Activated naive CD4-positive, alpha-beta T cell treated with anti-CD3 and anti-CD28 coated beads, Interleukin-2, amount 50 U/mL, for 24 hours (primary cell): ENCODE measurements around the gene SRSF10.
"Not testable (repeated sequence)": the region's sequence is repeated elsewhere in the genome, so short reads cannot be mapped to it uniquely, and the experiment has no call there.

Source experiments
- H3K27ac Mint-ChIP-seq: one replicate; pipeline ENCODE4 v1.8.0; 2021; ENCODE audit warnings: mild to moderate bottlenecking, mixed read lengths
- H3K27me3 Mint-ChIP-seq: one replicate; pipeline ENCODE4 v1.8.0; 2021; ENCODE audit warnings: mixed read lengths
- H3K36me3 Mint-ChIP-seq: one replicate; pipeline ENCODE4 v1.8.0; 2021; ENCODE audit warnings: mixed read lengths
- H3K4me1 Mint-ChIP-seq: one replicate; pipeline ENCODE4 v1.8.0; 2021; ENCODE audit warnings: mixed read lengths
- H3K4me3 Mint-ChIP-seq: one replicate; pipeline ENCODE4 v1.8.0; 2021; ENCODE audit warnings: mild to moderate bottlenecking, mixed read lengths
- H3K9me3 Mint-ChIP-seq: one replicate; pipeline ENCODE4 v1.8.0; 2021; ENCODE audit warnings: mixed read lengths

Gene SRSF10

DNA sequence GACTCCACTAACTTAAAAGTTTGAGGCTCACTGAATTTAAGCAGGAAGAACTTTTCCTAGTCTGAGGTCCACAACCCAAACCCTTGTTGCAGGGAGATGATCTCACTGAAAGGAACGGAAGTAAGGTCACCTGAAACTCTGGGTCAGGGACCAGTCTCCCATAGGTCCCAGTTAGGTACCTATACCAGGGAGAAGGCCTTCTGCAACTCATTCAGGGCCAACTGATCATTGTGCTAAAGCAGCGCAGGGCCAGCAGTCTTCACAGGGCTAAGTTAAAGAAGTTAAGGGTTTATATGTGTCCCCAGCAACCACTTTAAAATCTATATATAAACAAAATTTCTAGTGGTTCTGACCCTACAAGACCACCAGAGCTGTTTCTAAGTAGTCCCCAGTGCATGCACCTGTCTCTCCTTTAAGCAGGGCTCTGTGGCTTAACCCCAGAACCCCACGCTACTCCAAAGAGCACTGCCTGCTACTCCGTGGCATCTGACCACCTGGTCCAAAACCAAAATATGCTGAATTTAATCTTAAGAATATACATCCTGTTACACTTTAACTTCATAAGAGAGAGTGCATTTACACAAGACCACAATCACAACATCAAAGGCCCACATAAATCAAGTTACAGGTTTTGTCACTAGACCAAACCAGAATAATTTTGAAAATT, 2.8 kb downstream of the SRSF10 start:
- Mint-ChIP-seq H3K36me3 (peaks cover 23% of the 10 kb centered on the region), H3K4me1 (peaks cover 66% of the 10 kb centered on the region), H3K4me3 (peak overlapping the region; percentile 99), H3K9me3 (no peaks in the 10 kb centered on the region), H3K27me3 (no peaks in the 10 kb centered on the region), H3K27ac (peak overlapping the region; percentile 68)

DNA sequence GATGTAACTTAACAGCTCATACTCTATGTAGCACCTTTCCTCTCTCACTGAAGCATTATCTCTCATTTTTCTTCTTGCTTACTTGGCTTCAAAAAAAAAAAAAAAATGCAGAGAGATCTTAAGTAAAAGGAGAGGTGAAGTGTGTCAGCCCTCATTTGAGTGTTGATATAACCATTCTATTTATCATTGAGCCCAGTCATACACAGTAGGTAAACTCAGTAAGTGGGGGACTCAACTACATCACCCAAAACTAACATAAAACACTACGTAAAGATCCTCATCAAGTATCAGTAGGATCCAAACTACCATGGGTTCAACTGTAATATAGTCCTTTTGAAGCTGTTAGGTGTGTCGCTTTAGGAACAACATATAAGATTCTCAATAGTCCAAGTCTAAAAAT, 12.3 kb downstream of the SRSF10 start:
- Mint-ChIP-seq H3K4me3 (no peak overlapping the region), H3K27ac (peak overlapping the region; percentile 49), H3K4me1 (peaks cover 54% of the 10 kb centered on the region), H3K36me3 (peaks cover 20% of the 10 kb centered on the region), H3K27me3 (no peaks in the 10 kb centered on the region), H3K9me3 (no peaks in the 10 kb centered on the region)

DNA sequence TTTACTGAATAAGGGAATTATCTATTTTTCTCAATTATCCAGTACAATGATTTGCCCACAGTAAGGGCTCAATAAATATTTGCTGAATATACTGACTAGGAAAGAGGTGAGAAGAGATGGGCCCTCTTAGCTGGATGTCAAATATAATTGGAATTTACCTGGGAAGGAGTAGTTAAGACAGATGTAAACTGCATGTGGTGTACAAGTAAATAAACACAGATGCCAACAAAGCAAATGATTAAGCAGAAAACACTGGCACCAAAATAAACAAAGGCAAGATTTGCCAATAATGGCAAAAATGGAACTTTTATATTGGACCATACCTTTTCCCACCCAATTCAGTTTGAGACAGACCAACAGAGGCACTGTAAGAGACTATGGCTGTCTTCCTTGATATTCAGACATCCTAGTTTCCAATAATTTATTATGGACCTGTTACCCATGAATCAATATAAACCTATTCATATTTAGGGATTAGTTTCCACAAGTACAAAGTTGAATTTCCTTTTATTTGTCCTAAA, 13.1 kb downstream of the SRSF10 start:
- peaks cover 21% of the 10 kb centered on the region for H3K36me3 Mint-ChIP-seq
- H3K9me3 Mint-ChIP-seq, result no peaks in the 10 kb centered on the region
- H3K4me1 Mint-ChIP-seq, result peaks cover 59% of the 10 kb centered on the region
- H3K27ac Mint-ChIP-seq, result peak overlapping the region; percentile 23
- no peaks in the 10 kb centered on the region for H3K27me3 Mint-ChIP-seq
- H3K4me3 Mint-ChIP-seq, result no peak overlapping the region

DNA sequence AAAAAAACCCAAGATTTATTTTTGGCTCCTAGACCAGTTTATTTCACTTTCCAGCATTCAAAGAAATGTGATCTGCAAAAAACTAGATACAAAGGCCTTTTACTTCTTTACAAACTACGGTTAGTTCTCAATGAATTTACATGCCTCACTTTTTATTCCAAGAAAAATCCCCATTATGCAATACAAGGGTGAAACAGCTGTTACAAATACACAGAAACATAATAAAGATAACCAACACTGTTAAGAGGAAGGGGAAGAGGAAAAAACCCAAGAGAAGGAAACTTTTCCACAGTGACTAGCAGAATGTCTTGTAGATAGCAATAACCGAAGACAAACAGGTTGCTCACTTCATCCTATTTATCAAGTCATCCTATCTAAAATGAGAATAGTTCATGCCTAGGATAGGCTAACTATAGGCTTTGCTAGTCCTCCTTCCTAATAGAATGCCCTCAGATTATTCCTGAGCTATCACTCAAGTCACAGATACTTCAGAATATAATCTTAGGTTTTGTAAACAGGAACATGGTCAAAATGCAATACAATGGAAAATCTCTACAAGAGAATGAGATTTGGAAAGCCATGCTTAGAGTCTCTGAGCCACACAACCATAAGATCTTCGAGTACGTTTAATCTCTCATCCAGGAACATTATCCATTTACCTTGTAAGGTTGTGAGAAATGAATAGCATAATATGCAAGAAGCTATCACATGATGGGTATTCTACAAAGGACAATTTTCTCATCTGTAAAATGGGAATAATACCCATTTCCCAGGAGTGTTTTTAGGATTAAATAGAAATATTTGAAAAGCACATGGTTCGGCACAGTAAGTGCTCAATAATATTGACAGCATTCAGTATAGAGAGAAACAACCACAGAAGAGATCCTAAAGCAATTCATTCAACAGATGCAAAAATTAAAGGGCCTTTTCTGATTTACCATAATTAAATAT, 15.1 kb downstream of the SRSF10 start:
- H3K9me3 Mint-ChIP-seq, result no peaks in the 10 kb centered on the region
- H3K27ac Mint-ChIP-seq, result peak overlapping the region; percentile 90
- peaks cover 32% of the 10 kb centered on the region for H3K36me3 Mint-ChIP-seq
- peaks cover 65% of the 10 kb centered on the region for H3K4me1 Mint-ChIP-seq
- H3K27me3 Mint-ChIP-seq, result no peaks in the 10 kb centered on the region
- peak overlapping the region; percentile 38 for H3K4me3 Mint-ChIP-seq

DNA sequence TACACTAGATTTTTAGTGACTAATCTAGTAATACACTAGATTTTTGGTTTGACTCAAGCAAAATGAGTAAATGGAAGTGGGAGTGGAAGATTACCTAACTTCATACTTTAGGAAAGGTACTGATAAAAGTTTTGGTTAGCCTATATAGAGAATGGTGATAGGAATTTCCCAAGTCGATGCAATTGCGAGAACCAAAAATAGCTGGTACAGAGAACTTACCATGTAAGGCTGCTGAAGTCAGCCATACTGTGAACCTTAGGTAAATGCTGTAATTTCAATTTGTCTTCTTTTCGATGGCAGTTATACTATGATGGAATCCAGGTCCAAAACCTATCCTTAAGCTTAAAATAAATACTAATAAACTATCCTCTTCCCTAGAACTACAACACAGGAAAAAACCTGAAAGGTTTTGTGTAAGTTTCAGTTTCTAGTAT, 15.9 kb downstream of the SRSF10 start:
- Mint-ChIP-seq H3K9me3 (no peaks in the 10 kb centered on the region), H3K4me1 (peaks cover 65% of the 10 kb centered on the region), H3K27ac (peak overlapping the region; percentile 90), H3K27me3 (no peaks in the 10 kb centered on the region), H3K4me3 (peak overlapping the region; percentile 24), H3K36me3 (peaks cover 34% of the 10 kb centered on the region)

DNA sequence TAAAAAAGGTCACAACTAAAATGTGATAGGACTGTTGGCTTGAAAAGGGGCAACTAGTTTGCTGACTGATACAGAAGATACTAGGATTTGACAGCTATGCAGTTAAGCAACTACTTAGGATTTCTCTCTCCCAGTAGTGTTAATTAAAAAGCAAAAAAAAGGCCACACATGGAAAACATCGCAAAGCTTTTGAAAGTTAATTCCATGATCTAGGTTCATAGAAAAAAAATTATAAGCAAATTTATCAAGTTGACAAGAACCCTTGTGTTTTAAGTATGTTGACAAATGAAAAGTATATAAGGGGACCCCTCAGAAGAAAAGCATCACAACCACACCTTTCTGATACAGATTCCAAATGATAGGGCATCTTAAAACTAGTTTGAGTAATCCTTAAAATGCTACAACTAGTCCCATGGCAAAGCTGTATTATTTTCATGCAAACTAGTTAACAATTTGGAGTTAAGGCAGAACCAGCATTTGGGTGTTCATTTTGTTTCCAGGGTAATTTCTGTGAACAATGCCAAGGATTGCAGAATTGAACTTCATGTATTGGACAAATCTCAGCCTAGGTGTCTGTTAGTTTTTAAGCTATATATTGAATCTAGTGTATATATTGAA, 16.4 kb downstream of the SRSF10 start:
- Mint-ChIP-seq H3K9me3 (no peaks in the 10 kb centered on the region), H3K27me3 (no peaks in the 10 kb centered on the region), H3K27ac (peak overlapping the region; percentile 90), H3K36me3 (peaks cover 34% of the 10 kb centered on the region), H3K4me1 (peaks cover 67% of the 10 kb centered on the region), H3K4me3 (peak overlapping the region; percentile 24)

DNA sequence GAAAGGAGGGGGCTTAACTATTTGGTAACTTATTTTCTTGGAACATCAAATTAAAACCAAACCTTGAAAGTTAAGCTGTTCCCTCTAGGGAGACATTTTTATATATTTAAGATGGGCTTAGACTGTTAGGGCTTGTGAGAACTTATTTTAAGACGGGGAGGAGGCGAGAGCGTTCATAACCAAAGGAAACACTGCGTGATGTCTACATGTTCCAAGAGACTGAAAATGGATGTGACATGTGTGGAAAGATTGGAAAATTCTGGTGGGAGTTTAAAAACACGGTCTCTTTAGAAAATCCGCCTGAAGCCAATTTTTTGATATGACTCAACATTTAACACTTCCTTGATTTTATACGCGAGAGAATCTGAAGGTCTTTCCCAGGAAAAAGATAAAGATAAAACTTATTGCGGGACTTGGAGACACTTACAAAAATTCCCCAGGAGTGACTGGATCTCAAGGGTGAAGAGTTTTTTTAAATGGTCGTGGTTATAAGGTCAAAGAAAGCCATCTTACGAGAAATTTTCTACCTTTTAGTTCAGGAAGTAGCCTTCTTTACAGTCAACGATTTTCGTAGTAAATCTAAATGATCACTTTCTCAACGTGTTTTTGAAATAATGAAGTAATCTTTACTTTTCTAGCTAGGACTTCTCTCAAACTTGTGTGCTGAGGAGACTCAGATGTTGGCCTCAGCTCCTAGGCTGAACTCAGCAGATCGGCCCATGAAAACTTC, 19.7 kb downstream of the SRSF10 start:
- H3K9me3 Mint-ChIP-seq, result no peaks in the 10 kb centered on the region
- no peaks in the 10 kb centered on the region for H3K27me3 Mint-ChIP-seq
- H3K27ac Mint-ChIP-seq, result peak overlapping the region; percentile 100
- H3K4me1 Mint-ChIP-seq, result peaks cover 52% of the 10 kb centered on the region
- H3K4me3 Mint-ChIP-seq, result peak overlapping the region; percentile 100
- H3K36me3 Mint-ChIP-seq, result peaks cover 20% of the 10 kb centered on the region

DNA sequence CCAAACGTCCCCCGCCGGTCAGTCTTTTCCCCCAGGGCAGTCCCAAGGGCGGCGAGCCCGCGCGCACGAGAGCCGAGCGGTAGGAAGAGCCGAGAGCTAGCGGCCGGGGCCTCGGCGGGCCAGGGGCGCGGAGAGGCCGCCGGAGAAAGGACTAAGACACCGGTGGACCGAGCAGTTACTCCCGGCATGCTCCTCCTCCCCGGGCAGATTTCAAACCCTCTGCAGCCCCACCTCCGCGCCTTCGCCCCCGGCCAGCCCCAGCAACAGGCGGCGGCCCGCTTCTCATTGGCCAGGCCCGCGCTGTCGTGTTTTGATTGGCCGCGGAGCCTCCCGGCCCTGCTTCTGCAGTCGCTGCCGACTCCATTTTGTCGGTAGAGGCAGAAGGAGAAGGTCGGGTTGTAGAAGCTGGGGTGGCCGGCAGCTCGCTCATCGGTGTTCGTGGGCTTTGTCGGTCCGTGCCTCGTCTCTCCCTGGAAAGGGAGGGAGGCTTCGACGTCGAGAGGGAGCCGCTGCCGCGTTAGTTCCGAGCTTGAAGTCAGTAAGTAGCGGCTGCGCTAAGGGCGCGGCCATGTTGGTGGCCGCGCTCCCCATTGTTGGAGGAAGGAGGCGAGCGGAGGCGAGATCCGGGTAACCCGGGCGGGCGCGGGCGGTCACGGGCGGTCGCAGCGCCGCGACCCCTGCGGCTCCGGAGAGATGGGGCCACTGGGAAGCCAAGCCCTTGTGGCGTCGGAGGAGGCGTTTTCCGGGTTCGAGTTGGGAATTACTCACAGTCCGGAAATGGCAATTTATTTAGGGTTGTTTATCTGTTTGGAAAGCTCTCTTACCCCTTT, 20.5 kb downstream of the SRSF10 start, which contains the start of gene PNRC2:
TSS of gene PNRC2 (plus strand) at position 368 of the 830 bp plus-strand sequence. CDS start 1,630 bp downstream, outside the sequence.
- Mint-ChIP-seq H3K27me3 (no peaks in the 10 kb centered on the region), H3K4me3 (peak within 1 kb of the TSS; percentile 100), H3K9me3 (no peaks in the 10 kb centered on the region), H3K4me1 (peaks cover 52% of the 10 kb centered on the region), H3K36me3 (peaks cover 19% of the 10 kb centered on the region), H3K27ac (peak within 1 kb of the TSS; percentile 100)

DNA sequence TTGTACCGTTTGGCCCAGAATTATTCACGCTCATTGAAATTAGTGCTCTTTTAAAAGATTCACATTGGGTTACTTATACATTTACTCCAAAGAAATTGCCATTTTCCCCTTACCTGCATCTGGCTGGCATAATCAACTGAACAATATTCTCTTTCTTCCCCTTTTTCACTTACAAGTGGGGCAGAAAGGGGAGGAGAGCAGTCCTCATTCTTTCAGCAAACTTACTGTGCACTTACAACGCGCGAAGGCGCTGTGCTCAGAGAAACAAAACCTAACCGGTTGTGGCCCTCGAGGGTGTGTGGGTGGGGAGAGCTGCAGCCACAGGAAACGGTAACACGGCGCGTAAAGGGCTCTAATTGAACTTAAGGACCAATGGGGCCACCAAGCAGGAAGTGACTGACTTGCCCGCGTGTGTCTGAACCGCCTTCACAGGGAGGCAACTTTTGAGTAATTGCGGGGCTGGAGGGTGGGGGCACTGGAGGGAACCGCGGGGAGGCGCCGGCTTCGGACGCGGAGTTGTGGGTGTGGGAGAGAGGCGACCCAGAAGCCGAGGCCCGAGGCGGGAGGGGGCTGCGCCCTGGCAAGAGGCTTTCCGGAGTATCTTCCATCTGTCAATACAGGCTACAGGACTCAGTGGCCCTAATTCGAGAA, 21.2 kb downstream of the SRSF10 start:
- Mint-ChIP-seq H3K27me3 (no peaks in the 10 kb centered on the region), H3K36me3 (peaks cover 19% of the 10 kb centered on the region), H3K9me3 (no peaks in the 10 kb centered on the region), H3K4me1 (peaks cover 50% of the 10 kb centered on the region), H3K4me3 (peak overlapping the region; percentile 100), H3K27ac (peak overlapping the region; percentile 100)

DNA sequence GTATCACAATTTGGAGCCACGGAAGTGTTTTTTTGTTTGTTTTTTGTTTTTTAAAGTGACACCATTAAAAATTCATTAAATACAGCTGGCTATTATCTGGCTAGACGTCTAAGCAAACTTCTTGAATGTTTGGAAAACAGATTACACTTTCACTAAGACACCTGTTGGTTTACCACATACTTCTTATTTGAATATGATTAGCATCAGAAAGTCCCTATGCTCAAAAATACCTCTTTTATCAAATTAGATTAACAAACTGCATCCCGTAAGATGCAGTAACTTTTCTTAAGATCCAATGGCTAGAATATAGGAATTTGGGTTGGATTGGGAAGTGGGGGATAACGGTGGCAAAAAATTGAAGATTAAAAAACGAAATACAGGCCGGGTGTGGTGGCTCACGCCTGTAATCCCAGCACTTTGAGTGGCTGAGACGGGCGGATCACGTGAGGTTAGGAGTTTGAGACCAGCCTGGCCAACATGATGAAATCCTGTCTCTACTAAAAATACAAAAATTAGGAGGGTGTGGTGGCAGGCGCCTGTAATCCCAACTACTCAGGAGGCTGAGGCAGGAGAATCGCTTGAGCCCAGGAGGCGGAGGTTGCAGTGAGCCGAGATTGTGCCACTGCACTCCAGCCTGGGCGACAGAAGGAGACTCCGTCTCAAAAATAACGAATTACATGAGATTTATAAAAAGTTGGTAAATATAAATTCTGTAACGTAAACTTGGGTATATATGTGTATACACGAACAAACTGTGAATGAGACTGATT, 21.9 kb downstream of the SRSF10 start:
- H3K9me3 Mint-ChIP-seq, H3K27me3 Mint-ChIP-seq: not testable (repeated sequence)
- Mint-ChIP-seq H3K4me1 (peaks cover 45% of the 10 kb centered on the region), H3K27ac (peak overlapping the region; percentile 100), H3K4me3 (peak overlapping the region; percentile 100), H3K36me3 (peaks cover 19% of the 10 kb centered on the region)

DNA sequence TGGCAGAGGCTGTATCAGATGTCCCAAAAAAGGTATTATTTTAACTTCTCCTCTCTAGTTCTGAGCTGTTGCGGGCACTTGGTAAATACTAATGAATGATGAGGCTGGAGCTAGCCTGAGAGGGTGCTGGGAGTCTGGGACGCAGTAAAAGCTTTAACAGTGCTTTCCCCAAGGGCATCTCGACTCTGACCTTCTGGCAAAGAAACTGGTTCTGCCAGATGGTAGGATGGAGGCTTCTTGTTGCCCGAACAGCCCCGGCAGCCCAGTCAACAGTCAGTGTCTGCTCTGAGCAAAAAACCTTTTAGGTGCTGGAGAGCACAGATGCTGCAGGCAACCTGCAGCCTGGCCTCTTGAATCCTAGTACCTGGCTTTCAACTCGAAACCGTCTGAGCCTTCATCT, 23.0 kb downstream of the SRSF10 start:
- H3K27me3 Mint-ChIP-seq, result no peaks in the 10 kb centered on the region
- H3K4me3 Mint-ChIP-seq, result peak overlapping the region; percentile 58
- peaks cover 36% of the 10 kb centered on the region for H3K4me1 Mint-ChIP-seq
- H3K27ac Mint-ChIP-seq, result peak overlapping the region; percentile 82
- peaks cover 17% of the 10 kb centered on the region for H3K36me3 Mint-ChIP-seq
- H3K9me3 Mint-ChIP-seq, result no peaks in the 10 kb centered on the region

DNA sequence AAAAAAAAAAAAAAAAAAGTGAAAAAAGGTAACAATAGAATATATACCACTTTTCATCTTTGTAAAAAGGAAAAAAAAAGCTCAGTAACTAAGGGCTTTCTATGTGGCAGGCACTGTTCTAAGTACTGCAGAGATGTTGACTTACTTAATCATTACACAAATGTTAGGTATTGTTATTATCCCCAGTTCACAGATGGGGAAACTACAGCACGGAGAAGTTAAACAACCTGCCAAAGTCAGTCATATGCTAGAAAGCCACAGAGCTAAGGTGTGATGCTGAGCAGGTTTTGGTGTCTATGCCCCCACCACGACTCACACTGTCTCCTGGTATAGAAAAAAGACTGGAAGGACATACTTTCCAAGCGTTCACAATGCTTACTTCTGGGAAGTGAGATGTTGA, 27.1 kb downstream of the SRSF10 start:
- Mint-ChIP-seq H3K4me3 (no peak overlapping the region), H3K9me3 (no peaks in the 10 kb centered on the region), H3K36me3 (no peaks in the 10 kb centered on the region), H3K27me3 (no peaks in the 10 kb centered on the region), H3K4me1 (peaks cover 18% of the 10 kb centered on the region), H3K27ac (no peak overlapping the region)

DNA sequence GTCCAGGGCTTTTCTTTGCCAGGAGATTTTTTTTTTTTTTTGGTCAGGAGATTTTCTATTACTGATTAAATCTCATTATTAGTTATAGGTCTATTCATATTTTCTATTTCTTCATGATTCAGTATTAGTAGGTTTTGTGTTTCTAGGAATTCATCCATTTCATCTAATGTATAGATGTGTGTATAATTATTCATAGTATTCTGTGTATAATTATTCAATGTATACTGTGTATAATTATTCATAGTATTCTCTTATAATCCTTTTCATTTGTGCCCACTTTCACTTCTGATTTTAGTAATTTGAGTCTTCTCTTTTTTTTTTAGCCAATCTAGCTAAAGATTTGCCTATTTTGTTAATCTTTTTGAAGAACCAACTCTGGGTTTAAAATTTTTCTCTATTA, 32.8 kb downstream of the SRSF10 start:
- H3K27ac Mint-ChIP-seq, result no peak overlapping the region
- H3K27me3 Mint-ChIP-seq, result no peaks in the 10 kb centered on the region
- H3K4me1 Mint-ChIP-seq, result no peaks in the 10 kb centered on the region
- H3K4me3 Mint-ChIP-seq, result no peak overlapping the region
- H3K36me3 Mint-ChIP-seq, result no peaks in the 10 kb centered on the region
- no peaks in the 10 kb centered on the region for H3K9me3 Mint-ChIP-seq
